Measurements from ENCODE around the gene RIN2. TPM values are rescaled to one million over a fixed set of nuclear protein-coding genes. Genes with fewer than 3 reads are reported as not detected.
"Not testable (repeated sequence)": the region's sequence is repeated elsewhere in the genome, so short reads cannot be mapped to it uniquely, and the experiment has no call there.

Gene RIN2
- total and polyA plus RNA-seq, 2 of the 4 experiments (the other 2 are of a cell fraction): 16.1 to 72.2 TPM

DNA sequence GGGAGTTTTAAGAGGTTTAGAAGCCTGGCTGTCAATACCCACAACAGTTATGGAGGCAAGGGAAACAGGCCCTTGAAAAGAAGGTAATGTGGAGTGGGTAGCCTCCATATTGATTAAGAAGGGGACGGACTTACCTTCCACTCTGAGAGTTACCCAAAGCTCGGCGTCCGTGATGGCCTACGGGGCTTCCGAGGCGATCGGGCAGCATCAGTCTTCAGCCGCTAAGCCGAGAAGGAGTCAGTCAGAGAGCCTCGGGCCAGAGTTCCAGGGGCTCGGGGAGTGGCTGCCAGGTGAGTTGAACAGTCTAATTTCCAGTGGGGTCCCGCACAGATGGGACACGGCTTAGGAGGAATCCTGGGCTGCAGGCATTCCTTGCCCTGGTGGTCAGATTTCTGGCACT lies 3.9 kb upstream of the RIN2 start:
- H3K9me1 ChIP-seq (ENCODE audit: insufficient read depth, low read length); H3K23ac ChIP-seq (ENCODE audit: low read depth, low read length); H4K8ac ChIP-seq (ENCODE audit: low read depth in 2 of 2, low read length in 2 of 2); H3K56ac ChIP-seq (ENCODE audit: extremely low read depth, insufficient read depth, low read length); dilution Hi-C loops (cut with HindIII; ENCODE audit: low sequenced_read_pairs, unreplicated experiment); DNase-seq; H3K27ac ChIP-seq (ENCODE audit: insufficient read depth, low read length); POLR2A ChIA-PET (ENCODE audit: unreplicated experiment); H4K20me1 ChIP-seq (ENCODE audit: insufficient read depth, low read length); H2AFZ ChIP-seq (replicated peaks; ENCODE audit: low read length, poor library complexity); in situ Hi-C loops (cut with MboI; ENCODE audit: low sequenced_read_pairs); H3K4me2 ChIP-seq (ENCODE audit: low read depth, low read length); H3K4me1 ChIP-seq (ENCODE audit: control insufficient read depth, insufficient read depth, low read length); H3K27me3 ChIP-seq (ENCODE audit: control insufficient read depth, insufficient read depth, low read length); H3K4ac ChIP-seq (ENCODE audit: low read depth, low read length); H4K91ac ChIP-seq (ENCODE audit: insufficient read depth, low read depth, low read length); H2BK20ac ChIP-seq (ENCODE audit: low read depth, low read length); BruUV-seq (replicated peaks); H2AK9ac ChIP-seq (replicated peaks; ENCODE audit: low read depth, low read length, poor library complexity); H3K9ac ChIP-seq (ENCODE audit: low read depth, low read length); H2BK15ac ChIP-seq (ENCODE audit: low read depth, low read length); H3K9me3 ChIP-seq (ENCODE audit: control insufficient read depth, insufficient read depth, low read length); H3K14ac ChIP-seq (replicated peaks; ENCODE audit: low read depth, low read length); H2AK5ac ChIP-seq (ENCODE audit: low read depth, low read length); H4K5ac ChIP-seq (ENCODE audit: low read depth, low read length); H3K36me3 ChIP-seq (ENCODE audit: control insufficient read depth, insufficient read depth, low read length); ATAC-seq (ENCODE audit: low read depth); H2BK5ac ChIP-seq (ENCODE audit: low read depth, low read length, poor library complexity, severe bottlenecking); H2BK120ac ChIP-seq (ENCODE audit: low read depth, low read length); CTCF ChIA-PET; H3K18ac ChIP-seq (ENCODE audit: low read depth, low read length); intact Hi-C loops (cut with micrococcal nuclease); H3K4me3 ChIP-seq (ENCODE audit: insufficient read depth, low read depth, low read length): not testable (repeated sequence)
- no CpG with 5 or more reads among the region's 14 CpGs for whole genome bisulfite sequencing, 2 experiments (ENCODE audit: extremely low coverage in 2 of 2, insufficient read length in 1 of 2)
- peaks cover 4 to 22% of the 10 kb centered on the region in 2 experiments; a peak in 3 of 4 replicates for H3K79me1 ChIP-seq (ENCODE audit: low read depth in 1 of 2, low read length in 2 of 2)

Data from IMR-90 (cell line).